Tibial nerve (tissue), 4 donors: ENCODE results near the gene NADK2. TPM values are rescaled to one million over a fixed set of nuclear protein-coding genes. Genes with fewer than 3 reads are reported as not detected.
A peak's percentile ranks its signal among the peaks of the same experiment; 100 is the strongest.

Experiments used
- DNase-seq, 2 donors: peaks; one replicate each; pipeline ENCODE4 v3.0.0-alpha.2; 2019; ENCODE audit warnings: low spot score in 2 of 2
- H3K27ac ChIP-seq, 4 donors: fragments of 200-600 bp; sonication (generic) in 3 of 4; one replicate each; pipeline ENCODE4 v1.5.1; 2017 to 2019; ENCODE audit warnings: mild to moderate bottlenecking in 1 of 4
- H3K27me3 ChIP-seq, 2 donors: fragments of 200-600 bp; sonication (generic) in 1 of 2; one replicate each; pipeline versions ENCODE4 v1.5.1 to v1.6.0; 2017 to 2019
- H3K36me3 ChIP-seq, 3 donors: fragments of 200-600 bp; sonication (generic); one replicate each; pipeline ENCODE4 v1.5.1; 2018 to 2019
- H3K4me1 ChIP-seq, 4 donors: fragments of 200-600 bp; sonication (generic) in 3 of 4; one replicate each; pipeline ENCODE4 v1.5.1; 2017 to 2019
- H3K4me3 ChIP-seq, 4 donors: fragments of 200-600 bp; sonication (generic) in 3 of 4; one replicate each; pipeline ENCODE4 v1.5.1; 2017 to 2019; ENCODE audit warnings: mild to moderate bottlenecking in 1 of 4, moderate library complexity in 1 of 4
- H3K9me3 ChIP-seq, 4 donors: fragments of 200-600 bp; sonication (generic) in 3 of 4; one replicate each; pipeline ENCODE4 v1.5.1; 2017 to 2019
- CTCF ChIP-seq, 5 experiments: fragments of 200-600 bp in 3 of 5; fragments of 450-650 bp in 2 of 5; sonication (generic) in 3 of 5; IDR thresholded peaks; one replicate each; pipeline ENCODE4 v1.5.1; 2016 to 2019; ENCODE audit warnings: antibody characterized with exemption in 5 of 5, mild to moderate bottlenecking in 3 of 5, moderate library complexity in 2 of 5
- EP300 ChIP-seq, 2 donors: sonication (generic); formaldehyde crosslinking; IDR thresholded peaks; one replicate each; pipeline ENCODE4 v1.6.1; 2017; ENCODE audit warnings: antibody characterized with exemption in 2 of 2, mild to moderate bottlenecking in 1 of 2
- POLR2A ChIP-seq, 2 donors: fragments of 450-650 bp; IDR thresholded peaks; one replicate each; pipeline ENCODE4 v1.6.1; 2017; ENCODE audit warnings: antibody characterized with exemption in 2 of 2, mild to moderate bottlenecking in 2 of 2, moderate library complexity in 2 of 2
- WGBS, 2 donors: methylation state at CpG; one replicate each; pipeline ENCODE4 v1.1.5; 2018; 5-methylcytosine and 5-hydroxymethylcytosine counted together
- total RNA-seq, 4 donors: library from RNA; depleted of rRNA; stranded (reverse); fragments of >200 nt; gene quantifications; one replicate each; pipeline ENCODE4 v1.1.0, GENCODE V29; 2016

The NADK2 gene
- total RNA-seq, 4 donors from 2014 or later: 20.1 to 31.8 (median 21.6) TPM

- Histone ChIP-seq H3K4me1 (peaks cover 0 to 51% (median 12%) of the 10 kb centered on the region in 4 donors), H3K4me3 (no peak overlapping the region), H3K9me3 (no peaks in the 10 kb centered on the region), H3K27me3 (no peaks in the 10 kb centered on the region), H3K27ac (no peak overlapping the region), H3K36me3 (peaks cover 0 to 47% (median 0%) of the 10 kb centered on the region in 3 donors)
- TF ChIP-seq EP300 (IDR thresholded peaks at IDR 0.05) (no peak), POLR2A (IDR thresholded peaks at IDR 0.05) (no peak), CTCF (IDR thresholded peaks at IDR 0.05) (no peak)
- 80% methylated on average over 4 of the region's 4 CpGs for WGBS, 2 donors
- no peak for DNase-seq
These were observed 88.0 kb downstream of the NADK2 start for GRCh38 chr5:36153726-36154125.

GRCh38 chr5:36153298-36153677 lies 88.4 kb downstream of the NADK2 start:
- Histone ChIP-seq H3K9me3 (no peaks in the 10 kb centered on the region), H3K27ac (peak overlapping the region in 1 of 4 donors; percentile 3), H3K27me3 (no peaks in the 10 kb centered on the region), H3K36me3 (peaks cover 0 to 43% (median 0%) of the 10 kb centered on the region in 3 donors), H3K4me1 (peaks cover 0 to 54% (median 12%) of the 10 kb centered on the region in 4 donors), H3K4me3 (peak overlapping the region in 1 of 4 donors; percentile 83)
- 62 to 65% methylated on average over 7 of the region's 7 CpGs for WGBS, 2 donors
- no peak for DNase-seq
- TF ChIP-seq POLR2A (IDR thresholded peaks at IDR 0.05) (no peak), EP300 (IDR thresholded peaks at IDR 0.05) (no peak), CTCF (IDR thresholded peaks at IDR 0.05) (no peak)

GRCh38 chr5:36152324-36153297 lies 89.1 kb downstream of the NADK2 start:
- Histone ChIP-seq H3K4me1 (peaks cover 0 to 54% (median 12%) of the 10 kb centered on the region in 4 donors), H3K4me3 (peak overlapping the region; percentile 62 to 97 (median 87)), H3K27me3 (no peaks in the 10 kb centered on the region), H3K27ac (peak overlapping the region in 2 of 4 donors; percentile 9 to 83), H3K36me3 (peaks cover 0 to 36% (median 0%) of the 10 kb centered on the region in 3 donors), H3K9me3 (no peaks in the 10 kb centered on the region)
- no peak for TF ChIP-seq POLR2A (IDR thresholded peaks at IDR 0.05)
- TF ChIP-seq CTCF (IDR thresholded peaks at IDR 0.05): no peak
- TF ChIP-seq EP300 (IDR thresholded peaks at IDR 0.05): no peak
- DNase-seq: no peak
- 2 to 4% methylated on average over 24 of the region's 24 CpGs for whole genome bisulfite sequencing, 2 donors

GRCh38 chr5:36151434-36152323 lies 90.0 kb downstream of the NADK2 start, which contains the start of the genes LMBRD2 and SKP2:
Gene LMBRD2, minus strand, starts transcription at chr5:36151887. Its CDS starts 8,538 bp downstream, at chr5:36143349.
Gene SKP2, plus strand, starts transcription at chr5:36152111. Its CDS starts 152 bp downstream, at chr5:36152263.
- TF ChIP-seq POLR2A (IDR thresholded peaks at IDR 0.05) (peak; percentile 10 to 57), EP300 (IDR thresholded peaks at IDR 0.05) (peak; percentile 81 to 90), CTCF (IDR thresholded peaks at IDR 0.05) (peak in 1 of 5 experiments; percentile 31)
- Histone ChIP-seq H3K9me3 (no peaks in the 10 kb centered on the region), H3K4me3 (peak within 1 kb of the TSS; percentile 62 to 97 (median 87)), H3K36me3 (peaks cover 0 to 28% (median 0%) of the 10 kb centered on the region in 3 donors), H3K27me3 (no peaks in the 10 kb centered on the region), H3K4me1 (peaks cover 0 to 51% (median 12%) of the 10 kb centered on the region in 4 donors), H3K27ac (peak within 1 kb of the TSS; percentile 10 to 84 (median 82))
- 0% methylated on average over 34 to 65 of the region's 81 CpGs for WGBS, 2 donors
- DNase-seq: peak; percentile 93 to 96
